ENCODE data around the gene SLC35F1. TPM values are rescaled to one million over a fixed set of nuclear protein-coding genes. Genes with fewer than 3 reads are reported as not detected.

The SLC35F1 gene
- total and polyA plus RNA-seq, 2 donors (not counting 1 experiment from before 2014, with no cell fraction given): not detected

DNA sequence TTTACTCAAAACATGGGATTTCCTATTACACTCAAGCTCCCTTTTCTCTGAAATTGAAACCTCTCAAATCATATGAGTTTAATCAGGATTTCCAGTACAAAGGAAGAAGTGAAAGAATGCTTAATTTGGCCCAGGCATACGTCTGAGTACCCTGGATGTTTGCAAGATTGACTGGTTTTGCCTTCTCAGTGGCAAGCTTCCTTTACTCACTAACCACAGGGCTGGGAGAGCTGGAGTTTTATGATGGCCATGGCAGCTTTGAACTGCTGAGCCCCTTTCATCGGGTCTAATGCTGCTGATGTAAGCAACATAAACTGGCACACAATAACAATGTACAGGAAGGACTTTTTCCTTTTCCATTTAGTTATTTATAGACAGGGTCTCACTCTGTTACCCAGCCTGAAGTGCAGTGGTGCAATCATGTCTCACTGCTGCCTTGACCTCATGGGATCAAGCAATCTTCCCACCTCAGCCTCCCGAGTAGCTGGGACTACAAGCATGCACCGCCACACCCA, 194.8 kb downstream of the SLC35F1 start:
- no peak overlapping the region for H3K27ac Mint-ChIP-seq
- no peaks in the 10 kb centered on the region for H3K27me3 Mint-ChIP-seq
- H3K79me2 ChIP-seq (ENCODE audit: control insufficient read depth, insufficient read depth, low read length): no peaks in the 10 kb centered on the region
- no peak for ATAC-seq (ENCODE audit: low read depth)
- no peaks in the 10 kb centered on the region for H3K36me3 ChIP-seq (replicated peaks in 1 of 2; ENCODE audit: control extremely low read depth in 1 of 2, control insufficient read depth in 1 of 2, extremely low read depth in 1 of 2, insufficient read depth in 2 of 2, low read length in 1 of 2)
- H3K4me3 Mint-ChIP-seq: no peak overlapping the region
- TF ChIP-seq, protein P1, sequence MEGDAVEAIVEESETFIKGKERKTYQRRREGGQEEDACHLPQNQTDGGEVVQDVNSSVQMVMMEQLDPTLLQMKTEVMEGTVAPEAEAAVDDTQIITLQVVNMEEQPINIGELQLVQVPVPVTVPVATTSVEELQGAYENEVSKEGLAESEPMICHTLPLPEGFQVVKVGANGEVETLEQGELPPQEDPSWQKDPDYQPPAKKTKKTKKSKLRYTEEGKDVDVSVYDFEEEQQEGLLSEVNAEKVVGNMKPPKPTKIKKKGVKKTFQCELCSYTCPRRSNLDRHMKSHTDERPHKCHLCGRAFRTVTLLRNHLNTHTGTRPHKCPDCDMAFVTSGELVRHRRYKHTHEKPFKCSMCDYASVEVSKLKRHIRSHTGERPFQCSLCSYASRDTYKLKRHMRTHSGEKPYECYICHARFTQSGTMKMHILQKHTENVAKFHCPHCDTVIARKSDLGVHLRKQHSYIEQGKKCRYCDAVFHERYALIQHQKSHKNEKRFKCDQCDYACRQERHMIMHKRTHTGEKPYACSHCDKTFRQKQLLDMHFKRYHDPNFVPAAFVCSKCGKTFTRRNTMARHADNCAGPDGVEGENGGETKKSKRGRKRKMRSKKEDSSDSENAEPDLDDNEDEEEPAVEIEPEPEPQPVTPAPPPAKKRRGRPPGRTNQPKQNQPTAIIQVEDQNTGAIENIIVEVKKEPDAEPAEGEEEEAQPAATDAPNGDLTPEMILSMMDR (IDR thresholded peaks at IDR 0.05): no peak
- TF ChIP-seq EZH2 (IDR thresholded peaks at IDR 0.05; ENCODE audit: borderline replicate concordance, insufficient read depth, low read depth, low read length, poor library complexity, severe bottlenecking): no peak
- no peaks in the 10 kb centered on the region for H4K20me1 ChIP-seq (ENCODE audit: control insufficient read depth, insufficient read depth, low read length, poor library complexity, severe bottlenecking)
- no peaks in the 10 kb centered on the region for H3K9me3 Mint-ChIP-seq (ENCODE audit: insufficient read depth)
- DNase-seq: peak; percentile 3
- no peak overlapping the region for H3K4me2 ChIP-seq (replicated peaks; ENCODE audit: low read depth, low read length, poor library complexity, severe bottlenecking)
- no peak overlapping the region for H3K9ac ChIP-seq (ENCODE audit: low read length)
- no peak overlapping the region for H3K27ac ChIP-seq (ENCODE audit: low read length in 2 of 2)
- no peak overlapping the region for H3K4me3 ChIP-seq (ENCODE audit: control extremely low read depth in 1 of 5, extremely low read depth in 1 of 5, insufficient read depth in 1 of 5, low read depth in 2 of 5, low read length in 4 of 5)
- H3K4me1 Mint-ChIP-seq: no peaks in the 10 kb centered on the region
- intact Hi-C loops (cut with micrococcal nuclease): no loop called here
- H2AFZ ChIP-seq (ENCODE audit: insufficient read depth, low read depth, low read length, poor library complexity, severe bottlenecking): no peak overlapping the region
- H3K4me1 ChIP-seq (ENCODE audit: control insufficient read depth in 2 of 2, insufficient read depth in 2 of 2, low read length in 2 of 2): no peaks in the 10 kb centered on the region
- POLR2A ChIA-PET: no interaction called here
- H3K9me3 ChIP-seq (ENCODE audit: control extremely low read depth in 1 of 3, control insufficient read depth in 2 of 3, insufficient read depth in 1 of 3, low read length in 2 of 3): no peaks in the 10 kb centered on the region
- WGBS (ENCODE audit: insufficient coverage): 60% methylated on average over 2 of the region's 4 CpGs
- CTCF ChIA-PET: no interaction called here
- H3K27me3 ChIP-seq (replicated peaks in 1 of 4; ENCODE audit: control extremely low read depth in 1 of 4, control insufficient read depth in 3 of 4, insufficient read depth in 4 of 4, low read length in 3 of 4): no peaks in the 10 kb centered on the region

DNA sequence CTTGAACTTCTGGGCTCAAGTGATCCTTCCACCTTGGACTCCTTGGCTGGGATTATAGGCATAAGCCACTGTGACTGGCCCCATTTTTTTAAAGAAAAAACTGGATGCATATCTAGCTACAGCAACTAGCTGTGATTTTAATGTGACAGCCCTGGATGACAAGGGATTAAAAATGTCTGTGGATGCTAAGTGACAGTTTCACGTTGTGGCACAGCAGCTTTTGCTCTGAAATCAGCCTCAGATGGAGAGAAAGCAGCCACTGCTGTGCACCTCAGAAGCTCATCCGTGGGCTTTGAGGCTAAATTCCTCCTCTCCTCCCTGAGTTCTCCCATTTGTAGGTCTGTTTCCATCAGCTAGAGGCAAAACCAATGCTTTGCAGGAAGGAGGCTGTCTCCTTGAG, 195.3 kb downstream of the SLC35F1 start:
- no peak for ATAC-seq (ENCODE audit: low read depth)
- no peak for TF ChIP-seq EZH2 (IDR thresholded peaks at IDR 0.05; ENCODE audit: borderline replicate concordance, insufficient read depth, low read depth, low read length, poor library complexity, severe bottlenecking)
- TF ChIP-seq, protein P1 (IDR thresholded peaks at IDR 0.05): no peak
- no peaks in the 10 kb centered on the region for H3K27me3 ChIP-seq (replicated peaks in 1 of 4; ENCODE audit: control extremely low read depth in 1 of 4, control insufficient read depth in 3 of 4, insufficient read depth in 4 of 4, low read length in 3 of 4)
- CTCF ChIA-PET: no interaction called here
- no peaks in the 10 kb centered on the region for H3K36me3 ChIP-seq (replicated peaks in 1 of 2; ENCODE audit: control extremely low read depth in 1 of 2, control insufficient read depth in 1 of 2, extremely low read depth in 1 of 2, insufficient read depth in 2 of 2, low read length in 1 of 2)
- no peak overlapping the region for H3K4me3 Mint-ChIP-seq
- no peak overlapping the region for H3K4me3 ChIP-seq (ENCODE audit: control extremely low read depth in 1 of 5, extremely low read depth in 1 of 5, insufficient read depth in 1 of 5, low read depth in 2 of 5, low read length in 4 of 5)
- H3K9ac ChIP-seq (ENCODE audit: low read length): no peak overlapping the region
- no peaks in the 10 kb centered on the region for H3K4me1 Mint-ChIP-seq
- H3K27ac Mint-ChIP-seq: no peak overlapping the region
- H3K27ac ChIP-seq (ENCODE audit: low read length in 2 of 2): no peak overlapping the region
- no peaks in the 10 kb centered on the region for H3K9me3 Mint-ChIP-seq (ENCODE audit: insufficient read depth)
- no peaks in the 10 kb centered on the region for H3K9me3 ChIP-seq (ENCODE audit: control extremely low read depth in 1 of 3, control insufficient read depth in 2 of 3, insufficient read depth in 1 of 3, low read length in 2 of 3)
- H3K27me3 Mint-ChIP-seq: no peaks in the 10 kb centered on the region
- H3K4me2 ChIP-seq (replicated peaks; ENCODE audit: low read depth, low read length, poor library complexity, severe bottlenecking): no peak overlapping the region
- no peaks in the 10 kb centered on the region for H3K4me1 ChIP-seq (ENCODE audit: control insufficient read depth in 2 of 2, insufficient read depth in 2 of 2, low read length in 2 of 2)
- POLR2A ChIA-PET: no interaction called here
- H2AFZ ChIP-seq (ENCODE audit: insufficient read depth, low read depth, low read length, poor library complexity, severe bottlenecking): no peak overlapping the region
- WGBS (ENCODE audit: insufficient coverage): 66% methylated on average over 2 of the region's 2 CpGs
- H3K79me2 ChIP-seq (ENCODE audit: control insufficient read depth, insufficient read depth, low read length): no peaks in the 10 kb centered on the region
- DNase-seq: no peak
- H4K20me1 ChIP-seq (ENCODE audit: control insufficient read depth, insufficient read depth, low read length, poor library complexity, severe bottlenecking): no peaks in the 10 kb centered on the region
- intact Hi-C loops (cut with micrococcal nuclease): no loop called here
